Measurements from ENCODE around the gene ARHGAP26.

DNA sequence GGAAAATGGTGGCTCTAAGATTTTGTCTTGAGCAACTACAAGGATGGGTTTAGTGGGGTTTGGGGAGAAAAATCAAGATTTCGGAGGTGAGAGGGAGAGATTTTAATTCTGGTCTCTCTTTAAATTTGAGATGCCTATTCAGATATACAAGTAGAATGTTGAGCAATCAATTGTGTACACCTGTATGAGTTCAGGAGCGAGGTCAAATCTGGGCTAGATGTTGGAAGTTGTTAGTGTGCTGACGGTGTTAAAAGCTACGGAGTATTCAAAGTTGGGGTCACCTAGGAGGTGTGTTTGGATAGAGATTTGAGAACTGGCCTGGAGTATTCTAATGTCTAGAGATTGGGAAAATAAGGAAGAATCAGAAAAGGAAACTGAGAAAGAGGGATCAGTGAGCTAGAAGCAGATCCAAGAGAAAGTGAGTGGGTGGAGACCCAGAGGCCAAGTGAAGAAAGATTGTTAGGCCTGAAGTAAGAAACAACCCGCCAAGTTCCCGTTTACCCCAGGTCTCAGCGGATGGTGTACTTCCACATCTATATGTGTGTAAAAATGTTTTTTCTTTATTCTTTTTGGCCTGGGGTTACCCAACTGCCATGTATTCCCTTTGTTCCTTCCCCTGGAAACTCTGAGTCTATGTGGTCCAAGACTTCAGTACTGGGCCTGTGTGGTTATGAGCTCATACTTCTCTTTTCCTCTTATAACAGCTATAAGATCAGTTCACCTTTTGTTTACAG is 11.9 kb upstream of the ARHGAP26 start:
- TF ChIP-seq, protein P1, sequence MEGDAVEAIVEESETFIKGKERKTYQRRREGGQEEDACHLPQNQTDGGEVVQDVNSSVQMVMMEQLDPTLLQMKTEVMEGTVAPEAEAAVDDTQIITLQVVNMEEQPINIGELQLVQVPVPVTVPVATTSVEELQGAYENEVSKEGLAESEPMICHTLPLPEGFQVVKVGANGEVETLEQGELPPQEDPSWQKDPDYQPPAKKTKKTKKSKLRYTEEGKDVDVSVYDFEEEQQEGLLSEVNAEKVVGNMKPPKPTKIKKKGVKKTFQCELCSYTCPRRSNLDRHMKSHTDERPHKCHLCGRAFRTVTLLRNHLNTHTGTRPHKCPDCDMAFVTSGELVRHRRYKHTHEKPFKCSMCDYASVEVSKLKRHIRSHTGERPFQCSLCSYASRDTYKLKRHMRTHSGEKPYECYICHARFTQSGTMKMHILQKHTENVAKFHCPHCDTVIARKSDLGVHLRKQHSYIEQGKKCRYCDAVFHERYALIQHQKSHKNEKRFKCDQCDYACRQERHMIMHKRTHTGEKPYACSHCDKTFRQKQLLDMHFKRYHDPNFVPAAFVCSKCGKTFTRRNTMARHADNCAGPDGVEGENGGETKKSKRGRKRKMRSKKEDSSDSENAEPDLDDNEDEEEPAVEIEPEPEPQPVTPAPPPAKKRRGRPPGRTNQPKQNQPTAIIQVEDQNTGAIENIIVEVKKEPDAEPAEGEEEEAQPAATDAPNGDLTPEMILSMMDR (IDR thresholded peaks at IDR 0.05), result no peak
- no peak for TF ChIP-seq POLR2A (IDR thresholded peaks at IDR 0.05)
